ENCODE results near the gene FAM168A.

Gene FAM168A

GRCh38 chr11:73355109-73355508 lies 242.8 kb downstream of the FAM168A start:
- DNase-seq (ENCODE audit: low read depth in 1 of 2, low spot score in 1 of 2) = no peak

DNA sequence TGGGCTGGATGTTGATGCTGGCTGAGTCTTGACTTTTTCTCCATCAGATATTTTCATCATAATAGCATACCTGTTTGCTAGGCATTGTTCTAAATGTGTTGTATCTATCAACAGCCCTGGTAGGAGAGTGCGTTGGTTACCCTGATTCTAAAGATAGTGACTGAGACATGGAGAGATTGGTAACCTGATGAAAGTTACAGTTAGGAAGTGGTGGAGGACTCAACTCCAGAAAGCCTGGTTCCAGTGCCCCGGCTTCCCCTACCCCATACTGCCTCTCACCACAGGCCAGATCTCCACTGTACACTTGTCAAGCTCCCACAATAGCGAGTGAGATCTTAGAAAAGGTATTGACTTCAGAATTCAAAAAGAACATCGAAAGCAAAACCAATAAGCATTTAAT lies 244.5 kb downstream of the FAM168A start:
- no peak for DNase-seq (ENCODE audit: low read depth in 1 of 2, low spot score in 1 of 2)

- DNase-seq (ENCODE audit: low read depth in 1 of 2, low spot score in 1 of 2) = peak; percentile 28 to 55
Observed at GRCh38 chr11:73350908-73351636, 246.8 kb downstream of the FAM168A start.

All from activated CD4-positive, alpha-beta T cell treated with anti-CD3 and anti-CD28 coated beads, Interleukin-2, amount 50 U/mL, for 24 hours (primary cell).